HG03469 (cell line): ENCODE measurements around the gene OR4B1.
"Not testable (repeated sequence)": the region's sequence is repeated elsewhere in the genome, so short reads cannot be mapped to it uniquely, and the experiment has no call there.

ENCODE experiments used
- ATAC-seq: cut with Tn5 transposase; IDR thresholded peaks from one replicate; pipeline ENCODE4 v1.9.1; 2021; ENCODE audit warnings: mild to moderate bottlenecking, moderate library complexity, moderate number of reproducible peaks; ENCODE audit not compliant: unreplicated experiment

OR4B1 gene

DNA sequence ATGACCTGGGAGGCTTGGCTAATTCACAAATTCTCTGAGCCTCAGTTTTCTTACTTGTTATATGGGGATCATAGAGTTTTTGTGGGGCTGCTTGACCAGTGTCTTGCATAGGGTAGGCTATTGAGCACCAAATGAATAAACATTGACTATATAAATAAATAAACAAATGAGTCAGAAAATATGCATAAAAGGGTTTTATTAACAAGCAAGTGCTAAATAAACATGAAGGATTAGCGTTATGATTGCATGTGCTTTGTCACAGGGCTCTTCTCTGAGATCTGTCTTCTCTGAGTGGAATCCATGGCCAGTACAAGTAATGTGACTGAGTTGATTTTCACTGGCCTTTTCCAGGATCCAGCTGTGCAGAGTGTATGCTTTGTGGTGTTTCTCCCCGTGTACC, at the start of gene OR4B1:
Gene OR4B1, plus strand, starts transcription at position 301 of the 400 bp plus-strand sequence. Its CDS starts 0 bp downstream, at position 301.
- no peak for ATAC-seq

- no peak for ATAC-seq
These were observed 49.2 kb upstream of the OR4B1 start for GRCh38 chr11:48167380-48167779.

- no peak for ATAC-seq
These were observed 47.8 kb upstream of the OR4B1 start for GRCh38 chr11:48168815-48169214.

- no peak for ATAC-seq
These were observed 47.4 kb upstream of the OR4B1 start for GRCh38 chr11:48169259-48169658.

- no peak for ATAC-seq
These were observed 46.9 kb upstream of the OR4B1 start for GRCh38 chr11:48169717-48170116.

DNA sequence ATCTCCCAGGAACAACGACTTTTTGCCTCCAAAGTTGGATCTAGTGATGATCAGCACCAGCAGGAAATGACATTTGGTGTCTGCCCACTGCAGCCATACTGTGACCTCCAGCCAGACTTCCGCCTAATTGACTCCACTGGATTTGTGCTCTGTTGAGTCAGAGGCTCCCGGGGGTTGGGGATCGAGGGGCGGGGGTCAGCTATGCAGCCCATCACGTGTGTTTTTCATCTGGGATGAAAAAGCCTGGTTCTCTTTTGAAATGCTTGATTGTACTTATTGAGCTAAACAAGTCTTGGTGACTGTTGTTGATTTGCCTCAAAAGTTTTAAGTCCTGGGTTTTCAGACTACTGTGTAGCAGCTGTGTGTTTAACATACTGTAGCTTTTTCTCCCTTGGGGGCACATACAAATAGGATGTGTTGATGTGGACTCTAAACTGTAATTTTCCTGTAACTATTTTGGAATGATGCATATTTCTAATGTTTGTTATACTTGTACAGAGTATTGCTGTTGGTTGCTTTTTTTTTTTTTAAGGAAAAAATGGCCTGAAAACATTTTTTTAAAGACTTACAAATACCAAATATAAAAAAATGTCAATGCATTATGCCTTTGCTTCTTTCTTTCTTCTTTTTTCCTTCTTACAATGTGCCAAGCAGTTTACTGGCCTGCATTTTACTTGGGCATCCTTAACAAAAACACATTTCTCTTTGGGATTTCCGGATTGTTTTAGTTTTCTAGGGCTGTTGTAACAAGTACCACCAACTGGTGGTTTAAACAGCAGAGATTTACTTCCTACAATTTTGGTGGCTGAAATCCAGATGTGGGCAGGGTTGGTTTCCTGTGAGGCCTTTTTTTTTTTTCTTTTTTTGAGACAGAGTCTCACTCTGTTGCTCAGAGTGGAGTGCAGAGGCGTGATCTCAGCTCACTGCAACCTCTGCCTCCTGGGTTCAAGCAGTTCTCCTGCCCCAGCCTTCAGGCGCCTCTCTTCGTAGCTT, 46.1 kb upstream of the OR4B1 start:
- no peak for ATAC-seq

DNA sequence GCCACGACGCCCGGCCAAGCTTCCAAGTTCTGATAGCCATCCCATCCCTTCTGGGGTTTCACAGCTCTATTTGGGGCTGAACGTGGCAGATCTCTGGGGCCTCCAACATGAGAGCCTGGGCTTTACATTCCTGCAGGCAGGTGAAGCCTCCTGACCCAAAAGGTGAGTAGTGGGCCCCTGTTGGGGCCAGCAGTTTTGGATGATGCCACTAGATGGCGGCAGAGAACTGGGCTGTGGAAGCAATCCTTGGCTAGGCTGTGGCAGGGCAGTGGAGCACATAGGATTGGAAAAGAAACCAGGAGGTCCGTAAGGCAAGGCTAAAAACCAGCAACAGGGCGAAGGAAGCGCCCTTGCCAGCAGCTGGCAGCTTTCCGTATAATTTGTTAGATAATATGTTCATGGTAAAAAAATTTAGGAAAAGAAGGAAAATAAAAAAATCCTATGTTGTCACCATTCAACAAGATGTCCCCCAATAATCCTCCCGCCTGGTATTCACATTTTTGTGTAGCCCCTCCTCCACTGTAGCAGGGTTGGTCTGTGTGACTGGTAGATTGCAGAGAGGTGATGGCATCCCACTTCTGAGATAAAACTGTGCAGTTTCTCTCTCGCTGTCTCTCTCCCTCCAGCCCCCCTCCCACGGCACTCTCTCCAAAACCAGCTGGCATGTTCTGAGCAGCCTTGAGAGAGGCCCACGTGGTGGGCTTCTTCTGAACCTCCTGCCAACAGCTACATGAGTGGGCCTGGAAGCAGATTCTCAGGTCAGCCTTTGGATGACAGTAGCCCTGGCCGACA, 43.6 kb upstream of the OR4B1 start:
- ATAC-seq = no peak

GRCh38 chr11:48177661-48178060, 38.9 kb upstream of the OR4B1 start:
- no peak for ATAC-seq

DNA sequence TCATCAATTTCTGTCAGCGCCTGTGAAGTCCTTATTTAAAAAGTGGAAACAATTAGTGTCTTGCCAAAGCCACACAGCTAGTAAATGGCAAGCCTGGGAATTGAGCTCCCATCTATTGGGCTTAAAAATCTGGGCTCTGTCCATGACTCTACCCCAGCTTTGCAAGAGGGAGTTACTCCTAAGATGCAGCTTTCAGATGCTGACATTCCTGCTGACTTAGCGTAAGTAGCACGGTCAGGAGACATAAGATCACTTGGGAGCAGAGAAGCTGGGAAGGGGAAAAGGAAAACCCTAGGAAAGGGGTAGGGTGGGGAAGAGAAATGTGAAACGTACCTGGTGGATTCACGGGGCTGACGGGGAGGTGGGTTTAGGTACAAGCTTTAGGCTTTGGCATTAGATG, 36.0 kb upstream of the OR4B1 start:
- no peak for ATAC-seq

- no peak for ATAC-seq
These were observed 33.6 kb upstream of the OR4B1 start for GRCh38 chr11:48182860-48183526.

- ATAC-seq = no peak
These were observed 32.2 kb upstream of the OR4B1 start for GRCh38 chr11:48184452-48184851.

GRCh38 chr11:48190906-48191654, 25.5 kb upstream of the OR4B1 start:
- ATAC-seq = not testable (repeated sequence)

DNA sequence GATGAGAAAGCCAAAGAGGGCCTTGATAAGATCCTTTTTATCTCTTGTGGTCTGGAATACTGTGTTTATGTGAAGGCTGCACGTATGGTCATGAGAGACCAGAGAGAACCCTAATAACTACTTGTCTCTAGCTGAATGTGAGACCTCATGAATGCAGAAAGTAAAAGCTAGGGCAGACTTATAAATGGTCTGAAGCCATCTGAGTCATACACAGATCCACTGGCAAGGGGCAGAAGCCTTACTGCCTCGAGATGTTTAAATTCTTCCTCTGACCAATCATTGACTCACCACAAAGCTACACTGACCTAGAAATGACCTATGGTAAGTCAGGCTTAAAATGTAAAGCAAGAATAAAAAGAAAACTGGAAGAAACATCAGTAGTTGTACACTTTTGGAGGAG, 22.7 kb upstream of the OR4B1 start:
- ATAC-seq = no peak

GRCh38 chr11:48207881-48208280, 8.7 kb upstream of the OR4B1 start:
- no peak for ATAC-seq

DNA sequence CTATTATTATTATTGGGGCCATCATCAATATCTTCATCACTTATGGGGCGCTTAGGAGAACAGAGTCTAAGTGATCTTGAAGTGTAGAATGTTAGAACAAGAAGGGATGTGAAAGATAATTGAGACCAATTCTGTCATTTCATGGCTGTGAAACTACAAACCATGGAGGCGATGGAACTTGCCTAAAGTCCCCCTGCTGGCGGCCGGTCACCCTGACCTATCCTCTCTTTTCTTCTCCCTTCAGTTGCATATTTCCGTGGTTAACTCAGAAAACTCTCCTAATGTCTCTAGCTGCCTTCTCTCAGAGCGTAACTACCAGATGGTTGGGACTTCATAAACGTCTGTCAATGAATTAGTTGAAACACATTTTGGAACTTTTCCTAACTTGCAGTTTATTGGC, 6.6 kb upstream of the OR4B1 start:
- ATAC-seq = no peak

DNA sequence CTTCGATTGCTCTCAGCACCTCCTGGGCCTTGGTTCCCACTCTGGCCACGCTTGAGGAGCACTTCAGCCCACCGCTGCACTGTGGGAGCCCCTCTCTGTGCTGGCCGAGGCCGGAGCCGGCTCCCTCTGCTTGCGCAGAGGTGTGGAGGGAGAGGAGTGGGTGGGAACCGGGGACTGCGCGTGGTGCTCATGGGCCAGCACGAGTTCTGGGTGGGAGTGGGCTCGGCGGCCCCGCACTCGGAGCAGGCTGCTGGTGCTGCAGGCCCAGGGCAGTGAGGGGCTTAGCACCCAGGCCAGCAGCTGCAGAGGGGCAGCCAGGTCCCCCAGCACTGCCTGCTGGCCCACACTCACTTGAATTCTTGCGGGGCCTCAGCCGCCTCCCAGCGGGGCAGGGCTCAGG, 12.2 kb downstream of the OR4B1 start:
- ATAC-seq = no peak

GRCh38 chr11:48230057-48230456, 13.4 kb downstream of the OR4B1 start:
- not testable (repeated sequence) for ATAC-seq

- no peak for ATAC-seq
These were observed 21.1 kb downstream of the OR4B1 start for GRCh38 chr11:48237727-48238126.

GRCh38 chr11:48242501-48242900, 25.9 kb downstream of the OR4B1 start:
- ATAC-seq = no peak

DNA sequence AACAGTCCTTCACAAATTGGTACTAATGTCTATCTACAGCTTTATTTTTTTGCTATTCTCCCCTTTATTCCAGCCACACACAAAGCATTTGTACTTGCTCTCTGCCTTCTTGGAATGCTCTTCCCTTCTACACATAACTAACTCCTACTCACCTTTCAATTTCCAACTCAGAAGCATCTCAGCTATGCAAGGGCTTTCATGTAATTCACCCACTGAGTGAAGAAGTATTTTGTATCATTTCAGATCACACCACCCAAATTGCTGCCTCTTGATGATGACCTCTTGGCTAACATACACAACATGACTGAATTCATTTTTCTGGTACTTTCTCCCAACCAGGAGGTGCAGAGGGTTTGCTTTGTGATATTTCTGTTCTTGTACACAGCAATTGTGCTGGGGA, 28.2 kb downstream of the OR4B1 start, which contains the start of gene OR4X2:
Gene OR4X2, plus strand, starts transcription at position 301 of the 400 bp plus-strand sequence. Its CDS starts 0 bp downstream, at position 301.
- no peak for ATAC-seq
